ENCODE measurements around the gene UMAD1. TPM values are rescaled to one million over a fixed set of nuclear protein-coding genes. Genes with fewer than 3 reads are reported as not detected.

UMAD1 gene
- total and polyA plus RNA-seq, 2 experiments from 2014 or later: 8.4 to 12.4 TPM

- Mint-ChIP-seq H3K4me1 (peaks cover 30% of the 10 kb centered on the region), H3K4me3 (no peak overlapping the region), H3K9me3 (peaks cover 10% of the 10 kb centered on the region; the same call in 1 of the 3 replicates), H3K27ac (no peak overlapping the region), H3K27me3 (ENCODE audit: insufficient read depth, low read depth, poor library complexity) (peaks cover 2% of the 10 kb centered on the region), H3K36me3 (ENCODE audit: low read depth) (peaks cover 23% of the 10 kb centered on the region)
- no peaks in the 10 kb centered on the region for H3K27me3 ChIP-seq (ENCODE audit: insufficient read depth)
- no peak for TF ChIP-seq CTCF (conservative IDR thresholded peaks at IDR 0.05; ENCODE audit: low read depth in 2 of 2)
- TF ChIP-seq EZH2phosphoT487 (IDR thresholded peaks at IDR 0.05; ENCODE audit: unreplicated experiment): no peak
- TF ChIP-seq CREB1 (CRISPR knock-in tag; IDR thresholded peaks at IDR 0.05; ENCODE audit: low read depth): no peak
- TF ChIP-seq REST (IDR thresholded peaks at IDR 0.05; ENCODE audit: unreplicated experiment): no peak
- TF ChIP-seq JUNB (IDR thresholded peaks at IDR 0.05; ENCODE audit: unreplicated experiment): no peak
- TF ChIP-seq NANOG (IDR thresholded peaks at IDR 0.05; ENCODE audit: borderline replicate concordance): no peak
- TF ChIP-seq ZNF331 (CRISPR knock-in tag; IDR thresholded peaks at IDR 0.05; ENCODE audit: low read depth): no peak
- TF ChIP-seq POLR2AphosphoS5 (IDR thresholded peaks at IDR 0.05; ENCODE audit: low read depth): no peak
- no peak for TF ChIP-seq STAT1 (IDR thresholded peaks at IDR 0.05; ENCODE audit: unreplicated experiment)
- TF ChIP-seq ZNF462 (CRISPR knock-in tag; IDR thresholded peaks at IDR 0.05): no peak
- TF ChIP-seq EZH2 (IDR thresholded peaks at IDR 0.05; ENCODE audit: low read depth, unreplicated experiment): no peak
- TF ChIP-seq ETS1 (IDR thresholded peaks at IDR 0.05): no peak
- TF ChIP-seq ZNF114 (CRISPR knock-in tag; IDR thresholded peaks at IDR 0.05): no peak
- H3K4me2 ChIP-seq: no peak overlapping the region
- ATAC-seq (no peak), DNase-seq (ENCODE audit: low spot score) (no peak)
- H3K27ac ChIP-seq (ENCODE audit: low read depth): no peak overlapping the region
- H3K4me1 ChIP-seq (ENCODE audit: insufficient read depth): peaks cover 22% of the 10 kb centered on the region
- no peak overlapping the region for H2AFZ ChIP-seq
- H3K79me2 ChIP-seq (replicated peaks; ENCODE audit: insufficient read depth): no peaks in the 10 kb centered on the region
- no peak overlapping the region for H3K4me3 ChIP-seq
- H3K9me2 ChIP-seq (ENCODE audit: insufficient read depth): peaks cover 13% of the 10 kb centered on the region; the same call in 1 of the 2 replicates
- H3K36me3 ChIP-seq (ENCODE audit: insufficient read depth): no peaks in the 10 kb centered on the region
- H3F3A ChIP-seq (replicated peaks; ENCODE audit: low read depth): no peaks in the 10 kb centered on the region
- no peaks in the 10 kb centered on the region for H4K20me1 ChIP-seq (replicated peaks; ENCODE audit: insufficient read depth)
Measured at GRCh38 chr7:7798510-7798909, 158.0 kb downstream of the UMAD1 start.
